ENCODE results near the gene C12orf42. TPM values are rescaled to one million over a fixed set of nuclear protein-coding genes. Genes with fewer than 3 reads are reported as not detected.

The C12orf42 gene
- total RNA-seq, 1 experiment from 2014 or later = not detected

GRCh38 chr12:103354403-103354802 is 141.4 kb downstream of the C12orf42 start:
- no peaks in the 10 kb centered on the region for H3K4me1 ChIP-seq (ENCODE audit: insufficient read depth, low read length)
- ChIA-PET POLR2A (ENCODE audit: unreplicated experiment) (no interaction called here), CTCF (no interaction called here)
- no peaks in the 10 kb centered on the region for H3K9me2 ChIP-seq (replicated peaks; ENCODE audit: low read length)
- intact Hi-C loops (cut with micrococcal nuclease) = no loop called here
- ATAC-seq (no peak), DNase-seq (no peak)
- H3K9me3 ChIP-seq (ENCODE audit: low read length) = no peaks in the 10 kb centered on the region
- no peak overlapping the region for H2AFZ ChIP-seq (ENCODE audit: low read length)
- TF ChIP-seq EZH2phosphoT487 (IDR thresholded peaks at IDR 0.05; ENCODE audit: borderline replicate concordance, low read length) (no peak), EZH2 (IDR thresholded peaks at IDR 0.05; ENCODE audit: low read length, unreplicated experiment) (no peak), CTCF (conservative IDR thresholded peaks at IDR 0.05; ENCODE audit: low read depth, low read length) (no peak)
- H3K36me3 ChIP-seq (ENCODE audit: low read depth, low read length) = no peaks in the 10 kb centered on the region
- no TSS peak for BruUV-seq (replicated peaks)
- peaks cover 17% of the 10 kb centered on the region for H3K27me3 ChIP-seq (ENCODE audit: low read length)
- H3K27ac ChIP-seq (ENCODE audit: low read length) = no peak overlapping the region
- H3K9ac ChIP-seq (ENCODE audit: low read length) = no peak overlapping the region
- no peaks in the 10 kb centered on the region for H4K20me1 ChIP-seq (ENCODE audit: low read length)
- H3K79me2 ChIP-seq (ENCODE audit: low read length) = no peaks in the 10 kb centered on the region
- no peaks in the 10 kb centered on the region for H3F3A ChIP-seq (ENCODE audit: low read length, unreplicated experiment)
- H3K4me3 ChIP-seq (ENCODE audit: low read length) = no peak overlapping the region
- H3K4me2 ChIP-seq (ENCODE audit: low read length) = no peak overlapping the region

- no peak for DNase-seq
- intact Hi-C loops (cut with micrococcal nuclease) = no loop called here
- no peaks in the 10 kb centered on the region for H3F3A ChIP-seq (ENCODE audit: low read length, unreplicated experiment)
Measured at GRCh38 chr12:103353913-103354312, 141.9 kb downstream of the C12orf42 start.

GRCh38 chr12:103350116-103350515 is 145.7 kb downstream of the C12orf42 start:
- intact Hi-C loops (cut with micrococcal nuclease) = no loop called here
- Histone ChIP-seq H3K79me2 (ENCODE audit: low read length) (no peaks in the 10 kb centered on the region), H3K4me3 (ENCODE audit: low read length) (no peak overlapping the region), H3K9me3 (ENCODE audit: low read length) (no peaks in the 10 kb centered on the region), H3K4me1 (ENCODE audit: insufficient read depth, low read length) (no peaks in the 10 kb centered on the region), H4K20me1 (ENCODE audit: low read length) (no peaks in the 10 kb centered on the region), H3K9me2 (replicated peaks; ENCODE audit: low read length) (no peaks in the 10 kb centered on the region), H3K27me3 (ENCODE audit: low read length) (peaks cover 24% of the 10 kb centered on the region), H2AFZ (ENCODE audit: low read length) (no peak overlapping the region), H3K4me2 (ENCODE audit: low read length) (no peak overlapping the region), H3K27ac (ENCODE audit: low read length) (no peak overlapping the region), H3K9ac (ENCODE audit: low read length) (no peak overlapping the region), H3F3A (ENCODE audit: low read length, unreplicated experiment) (no peaks in the 10 kb centered on the region), H3K36me3 (ENCODE audit: low read depth, low read length) (no peaks in the 10 kb centered on the region)
- ChIA-PET POLR2A (ENCODE audit: unreplicated experiment) (no interaction called here), CTCF (no interaction called here)
- no peak for DNase-seq
- TF ChIP-seq EZH2phosphoT487 (IDR thresholded peaks at IDR 0.05; ENCODE audit: borderline replicate concordance, low read length) = no peak
- TF ChIP-seq EZH2 (IDR thresholded peaks at IDR 0.05; ENCODE audit: low read length, unreplicated experiment) = no peak
- ATAC-seq = no peak
- no TSS peak for BruUV-seq (replicated peaks)

More at GRCh38 chr12:103353913-103354312, 141.9 kb downstream of the C12orf42 start:
- no TSS peak for BruUV-seq (replicated peaks)
- Histone ChIP-seq H3K27me3 (ENCODE audit: low read length) (peaks cover 19% of the 10 kb centered on the region), H4K20me1 (ENCODE audit: low read length) (no peaks in the 10 kb centered on the region), H3K27ac (ENCODE audit: low read length) (no peak overlapping the region), H3K79me2 (ENCODE audit: low read length) (no peaks in the 10 kb centered on the region), H3K4me3 (ENCODE audit: low read length) (no peak overlapping the region), H3K36me3 (ENCODE audit: low read depth, low read length) (no peaks in the 10 kb centered on the region), H2AFZ (ENCODE audit: low read length) (no peak overlapping the region), H3K9me3 (ENCODE audit: low read length) (no peaks in the 10 kb centered on the region), H3K9ac (ENCODE audit: low read length) (no peak overlapping the region), H3K4me2 (ENCODE audit: low read length) (no peak overlapping the region), H3K9me2 (replicated peaks; ENCODE audit: low read length) (no peaks in the 10 kb centered on the region), H3K4me1 (ENCODE audit: insufficient read depth, low read length) (no peaks in the 10 kb centered on the region)
- TF ChIP-seq EZH2phosphoT487 (IDR thresholded peaks at IDR 0.05; ENCODE audit: borderline replicate concordance, low read length) (no peak), CTCF (conservative IDR thresholded peaks at IDR 0.05; ENCODE audit: low read depth, low read length) (no peak), EZH2 (IDR thresholded peaks at IDR 0.05; ENCODE audit: low read length, unreplicated experiment) (no peak)
- CTCF ChIA-PET = no interaction called here
- ATAC-seq = no peak
- POLR2A ChIA-PET (ENCODE audit: unreplicated experiment) = no interaction called here
